ENCODE data around the gene TMPO. TPM values are rescaled to one million over a fixed set of nuclear protein-coding genes. Genes with fewer than 3 reads are reported as not detected.

The TMPO gene
- total and polyA plus RNA-seq, 2 experiments from 2014 or later = 30.0 to 67.5 TPM

DNA sequence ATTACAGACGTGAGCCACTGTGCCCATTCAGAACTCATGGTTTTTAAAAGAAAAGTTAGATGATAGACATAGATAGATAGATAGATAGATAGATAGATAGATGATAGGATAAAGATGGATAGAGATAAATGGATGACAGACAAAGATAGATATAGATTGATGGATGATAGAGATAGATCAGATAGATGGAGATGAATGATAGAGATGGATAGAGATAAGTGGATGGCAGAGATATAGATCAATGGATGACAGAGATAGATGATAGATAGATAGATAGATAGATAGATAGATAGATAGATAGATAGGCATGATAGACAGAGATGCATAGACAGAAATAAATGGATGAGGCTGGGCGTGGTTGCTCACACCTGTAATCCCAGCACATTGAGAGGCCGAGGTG lies 64.4 kb downstream of the TMPO start:
- in situ Hi-C loops (cut with MboI) = no loop called here
- no peak overlapping the region for H2AFZ ChIP-seq
- no peak overlapping the region for H3K4me3 ChIP-seq
- H3K9ac ChIP-seq = no peak overlapping the region
- no peaks in the 10 kb centered on the region for H3K27me3 ChIP-seq (replicated peaks; ENCODE audit: insufficient read depth)
- WGBS, 2 experiments (ENCODE audit: low coverage in 1 of 2, low lambda C conversion rate in 2 of 2, missing lambda C conversion rate in 2 of 2) = 72 to 97% methylated on average over 3 of the region's 3 CpGs
- H3K4me2 ChIP-seq (ENCODE audit: unreplicated experiment) = no peak overlapping the region
- no peak overlapping the region for H3K27ac ChIP-seq
- no peaks in the 10 kb centered on the region for H4K20me1 ChIP-seq (ENCODE audit: insufficient read depth)
- no peaks in the 10 kb centered on the region for H3F3A ChIP-seq (ENCODE audit: insufficient read depth)
- H3K4me1 ChIP-seq (ENCODE audit: insufficient read depth) = no peaks in the 10 kb centered on the region
- no peaks in the 10 kb centered on the region for H3K79me2 ChIP-seq (ENCODE audit: insufficient read depth)
- no peaks in the 10 kb centered on the region for H3K9me2 ChIP-seq (ENCODE audit: insufficient read depth)
- H3K9me3 ChIP-seq (ENCODE audit: low read depth) = no peaks in the 10 kb centered on the region
- no peak for TF ChIP-seq EZH2 (IDR thresholded peaks at IDR 0.05; ENCODE audit: insufficient read depth, poor library complexity, severe bottlenecking)
- TF ChIP-seq EZH2phosphoT487 (IDR thresholded peaks at IDR 0.05; ENCODE audit: insufficient read depth, low read depth) = no peak
- no peaks in the 10 kb centered on the region for H3K36me3 ChIP-seq (ENCODE audit: low read depth)
- no peak for DNase-seq

DNA sequence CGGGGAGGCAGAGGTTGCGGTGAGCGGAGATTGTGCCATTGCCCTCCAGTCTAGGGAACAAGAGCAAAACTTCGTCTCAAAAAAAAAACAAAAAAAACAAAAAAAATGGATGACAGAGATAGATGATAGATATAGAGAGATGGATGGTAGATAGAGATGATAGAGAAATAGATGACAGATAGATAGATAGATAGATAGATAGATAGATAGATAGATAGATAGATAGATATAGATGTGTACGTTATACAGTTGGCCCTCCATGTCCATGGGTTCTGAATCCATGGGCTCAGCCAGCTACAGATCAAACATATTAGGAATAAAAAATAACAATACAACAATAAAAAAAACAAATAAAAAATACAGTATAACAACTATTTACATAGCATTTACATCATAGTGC lies 65.3 kb downstream of the TMPO start:
- Histone ChIP-seq H3K79me2 (ENCODE audit: insufficient read depth) (no peaks in the 10 kb centered on the region), H3K27ac (no peak overlapping the region), H3K9ac (no peak overlapping the region), H3K4me1 (ENCODE audit: insufficient read depth) (no peaks in the 10 kb centered on the region), H3F3A (ENCODE audit: insufficient read depth) (no peaks in the 10 kb centered on the region), H3K27me3 (replicated peaks; ENCODE audit: insufficient read depth) (no peaks in the 10 kb centered on the region), H4K20me1 (ENCODE audit: insufficient read depth) (no peaks in the 10 kb centered on the region), H3K9me2 (ENCODE audit: insufficient read depth) (no peaks in the 10 kb centered on the region), H3K4me3 (no peak overlapping the region), H3K36me3 (ENCODE audit: low read depth) (no peaks in the 10 kb centered on the region), H2AFZ (no peak overlapping the region), H3K9me3 (ENCODE audit: low read depth) (no peaks in the 10 kb centered on the region), H3K4me2 (ENCODE audit: unreplicated experiment) (no peak overlapping the region)
- DNase-seq = no peak
- in situ Hi-C loops (cut with MboI) = no loop called here
- TF ChIP-seq EZH2phosphoT487 (IDR thresholded peaks at IDR 0.05; ENCODE audit: insufficient read depth, low read depth) (no peak), EZH2 (IDR thresholded peaks at IDR 0.05; ENCODE audit: insufficient read depth, poor library complexity, severe bottlenecking) (no peak)
- WGBS, 2 experiments (ENCODE audit: low coverage in 1 of 2, low lambda C conversion rate in 2 of 2, missing lambda C conversion rate in 2 of 2) = 94 to 95% methylated on average over 5 of the region's 5 CpGs

GRCh38 chr12:98581101-98581500 lies 65.7 kb downstream of the TMPO start:
- in situ Hi-C loops (cut with MboI) = no loop called here
- Histone ChIP-seq H3K9me2 (ENCODE audit: insufficient read depth) (no peaks in the 10 kb centered on the region), H2AFZ (no peak overlapping the region), H3K9ac (no peak overlapping the region), H3K9me3 (ENCODE audit: low read depth) (no peaks in the 10 kb centered on the region), H3K79me2 (ENCODE audit: insufficient read depth) (no peaks in the 10 kb centered on the region), H3K4me3 (no peak overlapping the region), H3K27me3 (replicated peaks; ENCODE audit: insufficient read depth) (no peaks in the 10 kb centered on the region), H3K36me3 (ENCODE audit: low read depth) (no peaks in the 10 kb centered on the region), H3F3A (ENCODE audit: insufficient read depth) (no peaks in the 10 kb centered on the region), H4K20me1 (ENCODE audit: insufficient read depth) (no peaks in the 10 kb centered on the region), H3K27ac (no peak overlapping the region), H3K4me2 (ENCODE audit: unreplicated experiment) (no peak overlapping the region), H3K4me1 (ENCODE audit: insufficient read depth) (no peaks in the 10 kb centered on the region)
- 85 to 87% methylated on average over 1 of the region's 1 CpG for WGBS, 2 experiments (ENCODE audit: low coverage in 1 of 2, low lambda C conversion rate in 2 of 2, missing lambda C conversion rate in 2 of 2)
- TF ChIP-seq EZH2phosphoT487 (IDR thresholded peaks at IDR 0.05; ENCODE audit: insufficient read depth, low read depth) (no peak), EZH2 (IDR thresholded peaks at IDR 0.05; ENCODE audit: insufficient read depth, poor library complexity, severe bottlenecking) (no peak)
- no peak for DNase-seq

DNA sequence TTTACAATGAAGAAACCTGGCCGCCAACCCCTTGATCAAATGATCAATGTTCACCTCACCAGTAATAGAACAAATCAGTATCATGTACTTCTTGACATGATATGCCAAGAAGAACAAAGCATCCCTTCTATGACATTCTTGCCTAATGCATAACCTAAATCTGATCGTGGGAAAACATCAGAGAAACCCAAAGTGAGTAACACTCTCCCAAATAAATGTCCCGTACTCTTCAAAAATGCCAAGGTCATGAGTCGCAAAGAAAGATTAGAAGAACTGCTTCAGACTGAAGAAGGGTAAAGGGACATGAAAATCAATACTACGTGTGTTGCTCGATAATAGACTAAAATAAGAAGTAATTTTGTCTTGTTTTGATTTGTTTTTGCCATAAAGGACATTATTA lies 66.7 kb downstream of the TMPO start:
- H2AFZ ChIP-seq = no peak overlapping the region
- H3K4me2 ChIP-seq (ENCODE audit: unreplicated experiment) = no peak overlapping the region
- no peak overlapping the region for H3K9ac ChIP-seq
- no peaks in the 10 kb centered on the region for H3K9me2 ChIP-seq (ENCODE audit: insufficient read depth)
- DNase-seq = peak; percentile 50
- in situ Hi-C loops (cut with MboI) = no loop called here
- no peak overlapping the region for H3K4me3 ChIP-seq
- H3K79me2 ChIP-seq (ENCODE audit: insufficient read depth) = no peaks in the 10 kb centered on the region
- H3K9me3 ChIP-seq (ENCODE audit: low read depth) = no peaks in the 10 kb centered on the region
- TF ChIP-seq EZH2 (IDR thresholded peaks at IDR 0.05; ENCODE audit: insufficient read depth, poor library complexity, severe bottlenecking) (no peak), EZH2phosphoT487 (IDR thresholded peaks at IDR 0.05; ENCODE audit: insufficient read depth, low read depth) (no peak)
- H3K27me3 ChIP-seq (replicated peaks; ENCODE audit: insufficient read depth) = no peaks in the 10 kb centered on the region
- H3K36me3 ChIP-seq (ENCODE audit: low read depth) = no peaks in the 10 kb centered on the region
- H3K4me1 ChIP-seq (ENCODE audit: insufficient read depth) = no peaks in the 10 kb centered on the region
- H3K27ac ChIP-seq = no peak overlapping the region
- WGBS, 2 experiments (ENCODE audit: low coverage in 1 of 2, low lambda C conversion rate in 2 of 2, missing lambda C conversion rate in 2 of 2) = 72 to 73% methylated on average over 6 of the region's 6 CpGs
- no peaks in the 10 kb centered on the region for H4K20me1 ChIP-seq (ENCODE audit: insufficient read depth)
- no peaks in the 10 kb centered on the region for H3F3A ChIP-seq (ENCODE audit: insufficient read depth)

DNA sequence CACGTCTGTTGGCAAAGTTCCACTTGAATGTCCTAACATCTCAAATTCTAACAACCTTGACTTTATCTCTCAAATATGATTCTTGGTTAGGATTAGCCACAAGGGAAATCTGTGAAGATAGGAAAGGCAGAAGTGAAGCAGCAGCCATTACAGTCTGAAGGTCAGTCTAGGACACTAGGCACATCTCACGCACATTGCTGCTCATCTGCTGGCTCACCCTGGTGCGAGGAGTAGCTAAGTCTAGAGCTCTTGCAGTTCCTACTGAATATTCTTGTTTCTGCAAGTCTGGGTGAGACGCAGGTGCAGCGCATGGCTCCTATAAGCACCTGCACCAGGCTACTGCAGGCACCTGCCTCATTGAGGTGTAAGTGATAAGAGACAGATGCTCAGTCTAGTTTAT lies 71.7 kb downstream of the TMPO start:
- in situ Hi-C loops (cut with MboI) = no loop called here
- TF ChIP-seq EZH2 (IDR thresholded peaks at IDR 0.05; ENCODE audit: insufficient read depth, poor library complexity, severe bottlenecking) (no peak), EZH2phosphoT487 (IDR thresholded peaks at IDR 0.05; ENCODE audit: insufficient read depth, low read depth) (no peak)
- Histone ChIP-seq H3K27ac (no peak overlapping the region), H3K27me3 (replicated peaks; ENCODE audit: insufficient read depth) (no peaks in the 10 kb centered on the region), H3K9ac (no peak overlapping the region), H2AFZ (no peak overlapping the region), H3F3A (ENCODE audit: insufficient read depth) (no peaks in the 10 kb centered on the region), H4K20me1 (ENCODE audit: insufficient read depth) (no peaks in the 10 kb centered on the region), H3K4me1 (ENCODE audit: insufficient read depth) (no peaks in the 10 kb centered on the region), H3K9me2 (ENCODE audit: insufficient read depth) (no peaks in the 10 kb centered on the region), H3K4me3 (no peak overlapping the region), H3K36me3 (ENCODE audit: low read depth) (no peaks in the 10 kb centered on the region), H3K9me3 (ENCODE audit: low read depth) (no peaks in the 10 kb centered on the region), H3K4me2 (ENCODE audit: unreplicated experiment) (no peak overlapping the region), H3K79me2 (ENCODE audit: insufficient read depth) (no peaks in the 10 kb centered on the region)
- DNase-seq = no peak
- WGBS, 2 experiments (ENCODE audit: low coverage in 1 of 2, low lambda C conversion rate in 2 of 2, missing lambda C conversion rate in 2 of 2) = 54 to 57% methylated on average over 5 of the region's 5 CpGs
